ENCODE results near the gene GRPEL2. TPM values are rescaled to one million over a fixed set of nuclear protein-coding genes. Genes with fewer than 3 reads are reported as not detected.

Gene GRPEL2
- total RNA-seq, 1 experiment from 2014 or later = 48.9 TPM

- TF ChIP-seq, protein P1, sequence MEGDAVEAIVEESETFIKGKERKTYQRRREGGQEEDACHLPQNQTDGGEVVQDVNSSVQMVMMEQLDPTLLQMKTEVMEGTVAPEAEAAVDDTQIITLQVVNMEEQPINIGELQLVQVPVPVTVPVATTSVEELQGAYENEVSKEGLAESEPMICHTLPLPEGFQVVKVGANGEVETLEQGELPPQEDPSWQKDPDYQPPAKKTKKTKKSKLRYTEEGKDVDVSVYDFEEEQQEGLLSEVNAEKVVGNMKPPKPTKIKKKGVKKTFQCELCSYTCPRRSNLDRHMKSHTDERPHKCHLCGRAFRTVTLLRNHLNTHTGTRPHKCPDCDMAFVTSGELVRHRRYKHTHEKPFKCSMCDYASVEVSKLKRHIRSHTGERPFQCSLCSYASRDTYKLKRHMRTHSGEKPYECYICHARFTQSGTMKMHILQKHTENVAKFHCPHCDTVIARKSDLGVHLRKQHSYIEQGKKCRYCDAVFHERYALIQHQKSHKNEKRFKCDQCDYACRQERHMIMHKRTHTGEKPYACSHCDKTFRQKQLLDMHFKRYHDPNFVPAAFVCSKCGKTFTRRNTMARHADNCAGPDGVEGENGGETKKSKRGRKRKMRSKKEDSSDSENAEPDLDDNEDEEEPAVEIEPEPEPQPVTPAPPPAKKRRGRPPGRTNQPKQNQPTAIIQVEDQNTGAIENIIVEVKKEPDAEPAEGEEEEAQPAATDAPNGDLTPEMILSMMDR (IDR thresholded peaks at IDR 0.05 in 2 of 3, conservative IDR thresholded peaks at IDR 0.05 in 1 of 3; ENCODE audit: borderline replicate concordance in 1 of 3, insufficient read depth in 1 of 3, low read depth in 2 of 3, low read length in 2 of 3) = no peak
- TF ChIP-seq EZH2 (IDR thresholded peaks at IDR 0.05) (no peak), CEBPB (IDR thresholded peaks at IDR 0.05; ENCODE audit: low read depth) (no peak), ZNF274 (IDR thresholded peaks at IDR 0.05; ENCODE audit: low read depth, low read length) (no peak), RAD21 (IDR thresholded peaks at IDR 0.05; ENCODE audit: low read depth) (no peak), SP1 (IDR thresholded peaks at IDR 0.05; ENCODE audit: low read depth) (no peak), YY1 (IDR thresholded peaks at IDR 0.05; ENCODE audit: extremely low read depth, insufficient replicate concordance, low read depth, low read length) (no peak), ZFX (IDR thresholded peaks at IDR 0.05) (no peak)
- TF ChIP-seq, protein P2, sequence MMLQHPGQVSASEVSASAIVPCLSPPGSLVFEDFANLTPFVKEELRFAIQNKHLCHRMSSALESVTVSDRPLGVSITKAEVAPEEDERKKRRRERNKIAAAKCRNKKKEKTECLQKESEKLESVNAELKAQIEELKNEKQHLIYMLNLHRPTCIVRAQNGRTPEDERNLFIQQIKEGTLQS (IDR thresholded peaks at IDR 0.05) = no peak
Observed at GRCh38 chr5:149349382-149349781, 4.1 kb downstream of the GRPEL2 start (continued).

DNA sequence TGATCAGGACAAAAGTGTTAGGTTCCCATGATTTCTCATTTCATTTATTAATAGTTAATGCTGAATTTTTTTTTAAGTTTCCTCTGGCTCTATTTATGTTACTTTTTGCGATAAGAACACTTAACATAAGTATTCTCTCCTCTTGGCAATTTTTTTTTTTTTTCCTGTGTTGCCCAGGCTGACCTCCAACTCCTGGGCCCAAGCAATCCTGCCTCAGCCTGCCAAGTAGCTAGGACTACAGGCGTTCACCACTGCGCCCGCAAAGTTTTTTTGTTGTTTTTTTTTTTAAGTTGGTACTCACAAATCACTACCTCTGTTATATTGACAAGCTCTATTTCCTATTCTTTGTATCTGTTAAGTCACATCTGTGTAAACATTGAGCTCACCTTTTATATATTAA is 6.9 kb downstream of the GRPEL2 start:
- no peak for ATAC-seq
- no TSS peak for BruUV-seq (replicated peaks)
- intact Hi-C loops (cut with micrococcal nuclease) = no loop called here

More for the DNA sequence above, 6.9 kb downstream of the GRPEL2 start:
- Histone ChIP-seq H3K36me3 (ENCODE audit: control insufficient read depth in 1 of 2, insufficient read depth in 2 of 2, low read length in 2 of 2) (peaks cover 59 to 64% of the 10 kb centered on the region in 2 experiments), H3K4me1 (ENCODE audit: control insufficient read depth in 1 of 2, insufficient read depth in 2 of 2, low read length in 2 of 2) (peaks cover 3 to 5% of the 10 kb centered on the region in 2 experiments; a peak in 3 of 4 replicates), H2AFZ (ENCODE audit: low read depth, low read length, poor library complexity, severe bottlenecking) (no peak overlapping the region), H3K79me2 (ENCODE audit: insufficient read depth, low read length) (peaks cover 59% of the 10 kb centered on the region), H3K27me3 (ENCODE audit: insufficient read depth, low read length) (no peaks in the 10 kb centered on the region), H3K9me2 (ENCODE audit: insufficient read depth) (no peaks in the 10 kb centered on the region), H4K20me1 (ENCODE audit: insufficient read depth) (peaks cover 4% of the 10 kb centered on the region; the same call in 1 of the 2 replicates), H3K27ac (ENCODE audit: low read depth, low read length) (no peak overlapping the region), H3K4me3 (replicated peaks in 1 of 2; ENCODE audit: low read depth in 1 of 2, low read length in 2 of 2) (no peak overlapping the region), H3K4me2 (ENCODE audit: low read length) (no peak overlapping the region), H3K9me3 (ENCODE audit: control insufficient read depth in 1 of 2, insufficient read depth in 1 of 2, low read depth in 1 of 2, low read length in 2 of 2) (no peaks in the 10 kb centered on the region), H3K9ac (ENCODE audit: low read length) (no peak overlapping the region)
- POLR2A ChIA-PET = no interaction called here
- no peak for DNase-seq (ENCODE audit: low read depth, low spot score)
- RAD21 ChIA-PET (ENCODE audit: low non-redundant PET in 1 of 2, low total read pairs in 2 of 2, uncharacterized antibody in 2 of 2, unreplicated experiment in 2 of 2) = no interaction called here
- CTCF ChIA-PET = no interaction called here
- TF ChIP-seq ZFX (IDR thresholded peaks at IDR 0.05) (no peak), CBX3 (IDR thresholded peaks at IDR 0.05; ENCODE audit: low read depth) (no peak), ZNF274 (IDR thresholded peaks at IDR 0.05; ENCODE audit: low read depth, low read length) (no peak), EZH2 (IDR thresholded peaks at IDR 0.05) (no peak), ELF1 (IDR thresholded peaks at IDR 0.05; ENCODE audit: borderline replicate concordance, low read depth) (no peak)
- TF ChIP-seq, protein P1 (IDR thresholded peaks at IDR 0.05 in 2 of 3, conservative IDR thresholded peaks at IDR 0.05 in 1 of 3; ENCODE audit: borderline replicate concordance in 1 of 3, insufficient read depth in 1 of 3, low read depth in 2 of 3, low read length in 2 of 3) = no peak
